NCI-H1105 (cell line): ENCODE results near the gene SRGAP2C.
"Not testable (repeated sequence)": the region's sequence is repeated elsewhere in the genome, so short reads cannot be mapped to it uniquely, and the experiment has no call there.

Source experiments
- DNase-seq: peaks from one replicate; lab custom pipeline; 2025; lab: John Stamatoyannopoulos, UW

Gene SRGAP2C

DNA sequence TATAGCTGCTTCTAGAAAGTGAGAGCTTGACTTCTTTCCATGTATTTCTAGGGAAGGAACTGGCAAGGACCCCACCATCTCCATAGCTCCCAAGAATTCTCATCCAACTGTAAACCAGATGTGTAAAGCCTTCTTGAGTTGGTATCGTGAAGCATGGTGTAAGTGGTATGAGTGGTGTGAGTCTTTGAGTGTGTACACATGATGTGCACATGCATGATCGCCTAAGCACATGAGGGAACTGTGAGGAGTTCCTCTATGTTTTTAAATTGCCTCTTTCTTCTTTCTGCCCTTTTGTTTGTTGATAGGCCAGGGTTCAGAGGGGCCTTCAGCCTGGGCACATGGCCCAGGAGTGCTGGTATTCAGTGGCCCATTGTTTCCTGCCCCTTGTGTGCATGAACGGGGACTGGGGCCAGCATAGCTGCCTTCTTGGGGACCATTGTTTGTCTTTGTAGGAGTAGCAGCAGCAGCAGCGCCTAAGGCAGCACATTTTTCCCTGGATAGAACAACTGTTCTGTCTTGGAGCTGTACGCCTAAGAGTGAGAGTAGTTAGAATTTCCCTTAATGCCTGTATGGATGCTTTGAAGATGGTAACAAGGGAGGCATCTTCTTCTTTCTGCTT, 96.0 kb downstream of the SRGAP2C start:
- DNase-seq, result not testable (repeated sequence)

DNA sequence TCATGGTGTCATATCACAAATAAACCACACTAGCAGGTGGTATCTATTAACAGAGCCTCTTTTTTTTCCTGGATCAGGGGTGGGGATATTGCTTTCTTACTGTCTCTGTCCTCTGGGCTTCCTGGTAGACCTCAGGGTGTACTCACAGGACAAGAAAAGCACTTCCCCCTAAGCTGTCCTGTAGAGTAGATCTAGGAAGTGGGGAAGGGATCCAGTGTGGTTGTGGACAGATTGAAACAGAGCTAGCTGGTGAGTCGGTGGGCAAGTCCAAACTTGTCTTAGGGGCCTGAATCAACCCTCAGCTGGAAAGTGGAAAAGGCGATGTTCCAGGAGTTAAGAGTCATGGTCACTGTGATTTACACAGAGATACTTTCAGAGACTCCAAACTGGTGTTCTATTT, 96.7 kb downstream of the SRGAP2C start:
- not testable (repeated sequence) for DNase-seq

DNA sequence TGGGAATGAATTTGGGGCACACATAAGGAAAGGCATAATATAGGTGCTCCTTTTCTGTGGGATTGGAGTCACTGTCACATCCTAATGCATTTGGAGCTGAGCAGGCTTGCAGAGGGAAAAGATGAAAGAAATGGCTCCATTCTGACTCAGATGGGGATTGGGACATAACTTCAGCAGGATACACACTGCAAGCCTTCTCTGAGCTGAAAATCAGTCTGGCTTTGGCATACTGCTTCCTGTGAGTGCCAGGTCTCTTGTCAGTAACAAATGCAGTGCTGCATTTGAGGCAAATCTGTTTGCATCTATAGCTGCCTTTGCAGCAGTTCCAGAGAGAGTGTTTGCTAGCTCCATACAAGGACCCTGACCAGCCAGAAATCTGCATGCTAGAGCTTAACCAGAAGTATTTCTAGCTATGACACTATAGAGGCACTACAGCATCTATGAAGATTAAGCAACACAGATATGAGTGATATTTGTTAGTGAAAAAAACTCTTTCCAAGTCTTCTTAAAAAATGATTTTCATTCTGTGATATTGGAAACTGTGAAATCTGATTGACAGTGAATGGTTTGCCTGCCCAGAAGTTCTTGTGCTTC, 98.9 kb downstream of the SRGAP2C start:
- DNase-seq, result not testable (repeated sequence)

DNA sequence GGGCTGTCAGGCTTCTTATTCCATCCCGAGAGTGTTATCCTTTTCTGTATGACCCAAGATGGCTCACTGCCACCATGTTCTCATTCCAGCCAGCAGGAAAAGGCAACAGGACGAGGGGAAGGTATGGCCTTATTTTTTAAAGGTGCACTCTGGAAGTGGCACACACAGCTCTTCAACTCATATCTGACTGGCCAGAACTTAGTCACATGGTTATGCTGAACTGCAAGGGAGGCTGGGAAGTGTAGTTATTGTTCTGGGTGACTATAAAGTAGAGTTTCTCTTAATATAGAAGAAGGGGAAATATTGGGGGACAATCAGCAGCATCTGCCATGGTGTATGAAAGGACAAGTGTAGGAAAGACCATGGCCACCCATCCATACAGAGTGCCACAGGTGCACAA, 107.8 kb downstream of the SRGAP2C start:
- DNase-seq, result not testable (repeated sequence)

DNA sequence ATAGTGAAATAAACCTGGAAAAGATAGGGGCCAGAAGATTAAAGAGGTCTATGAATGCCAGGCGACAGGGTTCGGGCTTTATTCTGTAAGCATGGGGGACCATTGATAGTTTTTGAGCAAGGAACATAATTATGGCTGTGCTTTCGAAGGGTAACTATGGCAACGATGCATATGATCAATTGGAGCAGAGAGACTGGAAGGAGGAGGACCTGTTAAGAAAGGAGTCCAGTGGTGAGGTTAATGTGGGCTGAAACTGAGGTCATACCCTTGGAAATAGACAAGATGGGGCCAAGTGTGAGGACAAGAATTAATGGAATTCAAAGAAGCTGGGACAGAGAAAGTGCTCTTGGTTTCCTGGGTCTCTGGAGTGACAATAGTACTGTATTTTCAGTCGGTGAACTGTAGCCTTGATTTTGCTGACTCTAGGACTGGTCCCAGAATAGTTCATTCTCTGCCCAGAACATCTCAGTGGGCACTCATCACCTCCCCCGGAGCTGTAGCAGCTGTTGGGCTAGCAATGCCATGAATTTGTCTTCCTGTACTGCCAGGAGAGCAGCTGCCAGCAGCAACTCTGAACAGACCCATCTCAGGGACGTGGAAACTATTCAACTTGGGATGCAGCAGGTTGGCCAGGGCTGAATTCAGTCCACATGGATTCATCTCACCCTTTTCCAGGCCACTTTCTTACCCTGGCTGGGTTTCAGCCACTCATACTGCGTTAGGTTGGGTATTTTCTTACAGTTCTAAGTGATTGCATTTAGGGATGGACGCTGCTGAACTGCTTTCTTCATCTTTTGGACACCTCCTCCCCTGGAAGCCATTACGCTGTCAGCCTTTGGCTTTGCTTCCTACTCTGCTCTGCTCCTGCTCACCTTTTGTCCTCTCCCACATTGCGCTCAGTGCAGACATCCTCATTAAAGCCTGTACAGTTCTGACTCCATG, 108.8 kb downstream of the SRGAP2C start:
- not testable (repeated sequence) for DNase-seq

DNA sequence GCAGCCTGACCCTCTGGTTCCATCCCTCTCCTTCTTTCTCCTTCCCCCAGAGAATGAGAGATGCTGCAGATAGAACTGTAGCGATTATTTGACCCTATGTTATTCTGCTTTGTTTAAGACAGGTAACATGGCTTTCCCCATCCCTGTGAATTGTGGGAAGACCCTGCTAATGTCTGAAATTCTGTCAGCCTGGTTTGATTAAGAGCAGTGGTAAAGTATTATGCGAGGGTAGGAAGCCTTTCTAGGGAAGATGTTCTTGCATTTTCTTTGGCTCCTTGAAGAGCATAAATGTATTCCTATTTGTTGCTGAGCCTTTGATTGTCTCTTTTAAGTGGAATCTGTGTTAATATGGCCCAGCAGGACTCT, 109.4 kb downstream of the SRGAP2C start:
- DNase-seq, result not testable (repeated sequence)

DNA sequence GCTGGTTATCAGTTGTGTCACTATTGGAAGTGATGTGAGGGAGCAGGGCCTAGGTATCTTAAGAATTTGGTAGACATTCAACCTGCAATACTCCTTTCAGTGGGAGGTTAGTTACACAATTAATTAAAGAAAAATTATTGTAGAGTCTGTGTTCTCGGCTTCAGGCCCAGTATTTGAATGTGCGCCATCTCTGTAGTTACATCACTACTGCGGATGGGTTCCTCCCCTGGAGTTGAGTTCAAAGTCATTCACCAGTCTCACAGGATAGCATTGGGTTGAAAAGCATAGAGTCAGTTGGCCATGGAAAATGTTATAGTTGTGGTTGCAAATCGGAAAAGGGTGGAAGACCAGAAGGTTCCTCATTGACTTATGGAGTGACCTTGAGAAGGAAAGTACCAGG, 111.8 kb downstream of the SRGAP2C start:
- not testable (repeated sequence) for DNase-seq

DNA sequence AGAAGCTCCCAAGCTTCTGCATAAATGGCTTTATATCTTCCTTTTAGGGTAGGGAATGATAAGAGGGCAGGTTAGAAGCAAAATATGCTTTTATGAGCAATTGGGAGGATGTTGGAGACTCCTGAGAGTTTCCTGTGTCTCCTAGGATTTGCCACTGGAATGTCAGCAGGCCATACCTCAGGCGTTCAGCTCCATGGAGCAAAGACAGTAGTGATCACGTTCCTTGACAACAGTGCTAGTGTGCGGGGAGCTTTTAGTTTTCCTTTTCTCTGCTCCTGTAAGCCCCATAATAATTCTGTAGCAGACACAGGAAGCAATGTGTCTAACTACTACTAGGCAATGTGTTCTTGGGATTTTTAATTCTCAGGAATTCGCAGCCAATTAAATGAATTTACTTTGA, 113.8 kb downstream of the SRGAP2C start:
- not testable (repeated sequence) for DNase-seq

DNA sequence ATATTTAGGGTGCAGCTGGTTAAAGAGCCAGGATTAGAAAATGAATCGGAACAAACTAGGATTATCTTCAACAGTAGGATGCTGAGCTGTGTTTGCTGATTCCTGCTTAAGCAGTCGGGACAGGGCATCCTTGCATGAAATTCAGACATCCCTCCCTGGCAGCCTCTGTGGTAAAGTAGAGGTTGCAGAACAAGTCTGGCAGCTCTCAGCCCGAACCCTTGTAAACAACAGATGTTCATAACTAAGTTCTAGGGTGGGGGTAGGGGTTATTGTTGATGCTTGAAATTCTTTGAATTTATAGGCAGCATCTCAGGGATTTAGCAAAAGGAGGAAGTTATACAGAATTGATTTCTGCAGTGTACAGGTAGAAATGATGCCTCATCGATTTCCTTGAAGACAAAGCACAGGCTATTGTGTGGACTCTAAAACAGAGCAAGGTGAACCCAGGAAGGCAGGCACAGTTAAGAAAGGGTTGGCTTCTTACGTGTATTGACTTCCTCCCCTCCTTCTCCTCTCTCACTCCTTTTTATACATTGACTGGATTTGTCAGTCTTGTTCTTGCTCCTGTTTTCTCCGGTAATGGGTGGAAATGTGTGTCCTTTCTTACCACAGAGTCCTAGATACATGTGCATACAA, 114.9 kb downstream of the SRGAP2C start:
- not testable (repeated sequence) for DNase-seq

DNA sequence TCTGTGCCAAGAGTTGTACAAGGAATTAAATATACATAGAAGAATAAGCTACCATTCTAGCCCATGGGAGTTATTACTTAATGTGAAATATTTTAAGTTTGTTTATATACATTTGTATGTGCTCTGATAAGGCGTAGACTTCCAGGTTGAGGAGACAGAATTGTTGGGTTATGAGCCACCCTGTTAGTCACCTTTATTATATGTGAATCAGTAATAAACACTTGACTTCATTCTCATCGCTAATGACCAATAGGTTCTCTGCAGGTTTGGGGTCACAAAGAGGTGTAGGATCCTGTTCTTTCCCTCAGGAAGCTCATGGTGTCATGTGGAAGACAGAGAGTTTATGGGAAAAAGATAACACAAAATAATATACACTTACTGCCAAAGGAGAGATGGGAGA, 117.1 kb downstream of the SRGAP2C start:
- not testable (repeated sequence) for DNase-seq

DNA sequence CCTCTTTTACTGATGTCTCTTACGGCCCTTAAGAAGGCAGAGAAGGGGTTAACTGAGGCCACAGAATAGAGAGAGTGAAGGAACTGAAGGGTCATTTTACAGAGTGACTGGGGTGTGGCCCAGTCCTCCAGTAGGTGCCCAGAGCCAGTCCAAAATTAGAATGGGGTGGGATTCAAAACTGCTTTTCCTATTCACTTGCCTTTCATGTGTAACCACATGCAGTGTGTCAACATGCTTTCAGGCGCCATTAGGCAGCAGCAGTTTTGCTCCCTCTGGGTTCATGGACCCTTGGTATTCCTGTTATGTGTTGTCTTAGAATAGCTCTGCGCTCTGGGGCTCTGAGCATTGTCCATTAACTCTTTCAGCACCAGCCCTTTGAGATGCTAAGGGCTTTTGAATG, 123.0 kb downstream of the SRGAP2C start:
- not testable (repeated sequence) for DNase-seq

DNA sequence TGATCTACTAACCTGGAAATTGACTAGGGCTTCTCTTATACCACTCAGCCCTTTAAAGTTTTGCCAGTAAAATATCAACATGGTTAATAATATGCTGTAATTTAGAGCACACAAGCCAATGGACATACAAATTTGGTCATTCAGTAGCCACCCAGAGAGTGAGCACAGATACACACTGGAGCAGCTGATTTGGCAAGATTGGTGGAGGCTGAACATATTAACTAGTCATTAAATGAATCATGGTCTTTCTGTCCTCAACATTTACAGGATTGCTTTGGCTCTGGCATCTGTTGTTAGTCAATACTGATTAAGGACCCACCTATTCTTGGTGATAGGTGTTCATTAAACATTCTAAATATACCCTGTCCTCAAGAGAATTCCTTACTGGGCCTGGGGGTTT, 130.7 kb downstream of the SRGAP2C start:
- DNase-seq, result not testable (repeated sequence)

DNA sequence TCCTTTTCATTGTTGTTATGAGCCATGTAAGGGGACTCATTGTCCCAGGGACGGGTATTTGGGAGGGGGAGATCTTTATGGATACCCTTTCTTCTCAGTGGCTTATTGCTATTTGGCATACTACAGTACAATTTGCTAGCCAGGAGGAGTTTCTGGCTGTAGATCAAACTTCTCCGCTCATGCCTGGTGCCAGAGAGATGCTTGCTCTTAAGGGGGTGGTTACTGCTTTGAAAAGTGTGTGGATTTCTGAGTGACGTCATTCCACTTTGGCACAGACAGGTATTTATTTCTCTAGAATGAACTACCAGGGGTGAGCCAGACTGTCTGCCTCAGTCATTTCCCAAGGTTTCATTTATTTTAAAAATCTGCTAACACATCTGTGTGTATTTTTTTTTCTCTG, 131.3 kb downstream of the SRGAP2C start:
- not testable (repeated sequence) for DNase-seq

DNA sequence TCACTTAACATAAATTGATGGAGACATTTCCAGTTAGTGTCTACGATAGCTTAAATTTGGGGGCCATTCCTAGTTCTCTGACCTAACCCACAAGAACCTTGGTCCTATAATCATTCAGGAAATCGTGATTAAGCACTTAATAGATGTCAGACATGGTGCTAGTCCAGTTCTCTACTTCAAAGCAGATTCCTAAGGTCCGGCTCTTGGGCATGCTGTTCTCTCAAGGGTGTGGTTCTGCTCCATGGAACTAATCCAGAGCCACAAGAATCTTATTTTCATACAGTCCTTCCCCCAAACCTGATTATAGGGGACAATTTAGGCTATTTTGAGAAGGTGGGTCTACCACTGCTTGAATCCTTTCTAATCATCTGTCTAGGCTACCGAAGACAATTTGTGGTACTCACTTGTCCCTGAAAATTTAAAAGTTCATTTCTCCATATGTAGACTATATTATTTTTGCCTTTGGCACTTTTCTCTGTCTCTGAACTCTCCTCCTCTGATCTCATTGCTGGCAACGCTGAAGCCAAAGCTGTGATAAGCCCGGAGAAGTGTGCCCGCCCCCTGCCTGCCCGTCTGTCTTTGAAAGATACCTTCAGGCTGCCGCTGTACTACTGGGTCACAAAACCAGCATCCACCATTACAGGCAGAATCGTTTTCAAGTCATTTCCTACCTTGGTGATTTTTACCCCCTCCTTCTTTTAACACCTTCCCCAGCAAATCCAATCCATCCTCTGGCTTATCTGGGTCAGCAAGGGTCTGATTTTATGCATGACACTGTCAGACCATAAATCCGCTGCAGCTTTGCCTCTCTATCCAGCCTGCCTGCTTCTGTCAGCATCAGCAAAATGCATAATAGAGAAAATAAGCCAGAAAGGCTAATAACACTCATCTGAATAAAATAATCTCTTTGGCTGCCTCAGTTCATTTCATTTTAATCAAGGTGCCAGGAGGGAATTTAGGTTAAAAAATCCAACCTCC, 133.0 kb downstream of the SRGAP2C start:
- DNase-seq, result not testable (repeated sequence)

DNA sequence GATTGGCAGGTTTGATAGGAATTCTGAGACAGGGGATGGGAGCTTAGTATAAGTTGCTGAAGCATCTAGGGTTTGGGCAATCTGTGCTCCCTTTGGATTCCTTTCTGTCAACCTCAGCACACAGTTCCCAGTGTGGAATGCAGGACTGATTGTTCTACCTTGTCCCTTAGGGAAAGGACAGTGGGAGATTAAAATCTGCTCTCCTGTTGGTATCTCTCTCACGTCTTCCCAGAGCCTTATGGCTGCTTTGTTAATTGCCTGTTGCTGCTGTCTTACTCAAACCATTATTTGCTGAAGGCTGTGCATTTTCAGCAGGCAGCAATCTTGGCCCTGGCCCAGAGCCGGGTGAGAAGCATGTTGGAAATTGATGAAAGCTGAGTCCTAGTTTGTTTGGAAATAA, 133.9 kb downstream of the SRGAP2C start:
- DNase-seq, result not testable (repeated sequence)

DNA sequence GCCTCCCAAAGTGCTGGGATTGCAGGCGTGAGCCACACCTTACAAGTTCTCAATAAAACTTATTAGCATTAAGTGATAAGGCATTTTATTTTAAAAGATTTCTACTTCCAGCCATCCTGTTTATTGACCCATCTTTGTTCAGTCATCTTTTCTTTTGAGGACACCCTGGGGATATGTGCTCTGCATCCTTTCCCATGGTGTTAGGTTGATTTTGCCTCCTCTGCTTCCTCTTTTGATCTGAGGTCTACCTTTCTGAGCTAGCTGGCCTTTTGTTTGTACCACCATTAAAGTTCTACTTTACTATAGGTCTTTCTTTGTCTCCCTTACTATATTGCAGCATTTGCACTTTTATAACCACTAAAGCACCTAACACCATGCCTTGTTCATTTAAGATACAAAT, 136.9 kb downstream of the SRGAP2C start:
- not testable (repeated sequence) for DNase-seq

DNA sequence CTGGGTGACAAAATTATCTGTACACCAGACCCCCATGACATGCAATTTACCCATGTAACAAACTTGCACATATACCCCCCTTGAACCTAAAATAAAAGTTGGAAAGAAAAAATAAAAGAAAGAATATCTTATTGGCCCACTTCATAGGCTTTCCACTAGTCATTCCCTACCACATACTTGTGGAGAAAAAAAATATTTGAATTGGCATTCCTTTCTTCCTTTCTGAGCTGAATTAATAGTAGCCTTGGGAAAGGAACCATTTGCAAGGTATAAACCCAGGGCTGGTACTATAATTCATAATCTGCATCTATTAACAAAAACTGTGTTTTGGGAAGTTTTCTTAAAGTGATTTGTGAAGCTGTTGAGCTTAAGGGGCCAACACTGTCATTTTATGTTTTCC, 140.0 kb downstream of the SRGAP2C start:
- DNase-seq, result not testable (repeated sequence)

DNA sequence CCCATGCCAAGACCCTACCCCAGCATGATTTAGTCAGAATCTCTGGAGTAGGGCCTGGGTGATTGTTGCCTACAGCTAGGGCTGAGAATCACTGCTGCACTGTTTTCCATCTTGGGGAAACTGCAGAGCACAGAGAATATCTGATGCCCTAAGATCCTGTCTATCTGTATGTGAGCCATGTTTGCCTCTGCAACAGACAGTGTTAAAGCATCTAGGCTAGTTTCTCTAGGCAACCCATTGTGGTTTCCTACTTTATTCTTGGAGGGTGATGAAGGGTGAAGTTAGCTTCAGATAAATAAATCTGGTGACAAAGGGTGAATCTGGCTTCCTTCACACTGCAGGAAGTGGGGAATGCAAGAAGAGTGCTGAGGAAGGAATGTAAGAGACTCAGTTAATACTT, 147.4 kb downstream of the SRGAP2C start:
- not testable (repeated sequence) for DNase-seq

DNA sequence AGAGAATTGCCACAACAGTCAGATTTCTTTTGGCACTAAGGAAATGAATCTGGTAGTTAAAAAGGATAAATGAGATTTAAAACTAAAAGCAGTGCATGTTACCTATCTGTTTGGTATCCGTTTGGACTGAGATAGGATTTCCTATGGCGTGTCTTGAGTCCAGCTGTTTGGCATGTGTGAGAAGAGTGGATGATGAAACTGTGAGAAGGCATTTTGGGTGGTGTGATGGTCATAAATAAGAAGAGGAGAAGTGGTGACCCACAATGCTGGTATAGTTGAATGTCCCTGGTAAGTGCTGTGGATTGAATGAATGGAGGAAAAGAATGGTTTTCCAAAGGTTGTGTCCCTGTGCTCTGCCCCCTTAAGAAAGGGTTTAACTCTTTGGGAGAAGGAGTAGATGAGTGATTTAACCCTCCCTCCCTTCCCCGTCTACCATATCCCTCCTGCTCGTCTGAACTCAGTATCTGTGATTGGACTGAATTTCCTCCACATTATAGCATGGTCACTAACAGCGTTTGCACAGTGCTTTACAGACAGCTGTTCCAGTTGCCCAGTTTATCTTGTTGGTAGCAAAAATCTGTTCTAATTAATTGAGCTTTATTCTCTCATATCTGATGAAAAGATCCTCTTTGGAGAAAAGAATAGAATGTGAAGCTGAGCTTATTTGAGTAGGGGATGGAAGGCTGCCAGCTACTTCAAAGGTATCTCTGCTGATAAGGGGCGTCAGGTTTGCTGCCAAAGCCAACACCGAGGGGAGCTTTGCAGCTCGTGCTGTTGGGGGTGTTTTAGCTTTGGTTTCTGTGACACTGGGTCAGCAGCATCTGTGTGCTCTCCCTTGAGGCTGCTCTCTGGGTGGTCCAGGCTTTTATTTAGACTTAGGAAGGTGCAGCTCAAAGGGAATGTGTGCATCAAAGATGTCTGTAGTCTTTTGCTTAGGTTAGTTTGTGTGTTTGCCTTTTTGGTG, 148.1 kb downstream of the SRGAP2C start:
- not testable (repeated sequence) for DNase-seq

DNA sequence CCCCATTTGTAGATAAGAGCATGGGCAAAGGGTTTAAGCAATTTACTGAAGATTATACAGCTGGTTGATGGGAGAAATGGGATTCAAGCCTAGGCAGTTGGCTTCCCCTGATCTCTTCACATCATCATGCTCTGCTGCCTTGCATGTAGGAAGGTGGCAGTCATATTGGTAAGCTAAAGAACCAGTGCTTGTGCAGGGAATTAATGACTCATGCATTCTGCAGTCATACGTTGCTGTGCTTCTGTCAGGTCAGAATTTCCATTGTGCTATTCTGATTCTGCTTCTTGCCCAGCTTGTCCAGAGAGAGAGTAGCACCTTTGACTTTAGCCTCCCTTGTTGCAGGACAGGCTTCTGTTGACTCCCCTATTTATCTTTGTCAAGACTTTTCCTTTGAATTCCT, 153.2 kb downstream of the SRGAP2C start:
- not testable (repeated sequence) for DNase-seq
